Measurements from ENCODE around the gene RCCD1.
A peak's percentile ranks its signal among the peaks of the same experiment; 100 is the strongest.
"Not testable (repeated sequence)": the region's sequence is repeated elsewhere in the genome, so short reads cannot be mapped to it uniquely, and the experiment has no call there.

Gene RCCD1

GRCh38 chr15:90918034-90918788 is 36.5 kb upstream of the RCCD1 start:
- no peak for DNase-seq

GRCh38 chr15:90918835-90919234 is 35.8 kb upstream of the RCCD1 start:
- DNase-seq: no peak

GRCh38 chr15:90921887-90922286 is 32.8 kb upstream of the RCCD1 start:
- DNase-seq: no peak

- not testable (repeated sequence) for DNase-seq
Observed at GRCh38 chr15:90922712-90923322, 31.9 kb upstream of the RCCD1 start.

GRCh38 chr15:90924375-90924774 is 30.3 kb upstream of the RCCD1 start:
- DNase-seq: no peak

- DNase-seq: not testable (repeated sequence)
Observed at GRCh38 chr15:90926766-90927165, 27.9 kb upstream of the RCCD1 start.

GRCh38 chr15:90928106-90928505 is 26.6 kb upstream of the RCCD1 start:
- not testable (repeated sequence) for DNase-seq

- no peak for DNase-seq
Observed at GRCh38 chr15:90929246-90930019, 25.3 kb upstream of the RCCD1 start.

- no peak for DNase-seq
Observed at GRCh38 chr15:90930861-90931574, 23.7 kb upstream of the RCCD1 start.

- no peak for DNase-seq
Observed at GRCh38 chr15:90931575-90931827, 23.2 kb upstream of the RCCD1 start.

- DNase-seq: peak; percentile 57
Observed at GRCh38 chr15:90931828-90932659, 22.6 kb upstream of the RCCD1 start, which contains the start of gene HDDC3. Gene HDDC3 (minus strand): TSS chr15:90932549. CDS start chr15:90932540, 9 bp downstream.

- no peak for DNase-seq
Observed at GRCh38 chr15:90932660-90932991, 22.1 kb upstream of the RCCD1 start.

GRCh38 chr15:90933301-90933700 is 21.4 kb upstream of the RCCD1 start:
- no peak for DNase-seq

- peak; percentile 77 for DNase-seq
Observed at GRCh38 chr15:90934256-90934948, 20.3 kb upstream of the RCCD1 start.

- DNase-seq: peak; percentile 72
Observed at GRCh38 chr15:90934949-90935751, 19.5 kb upstream of the RCCD1 start, which contains the start of gene UNC45A. Gene UNC45A (plus strand): TSS chr15:90935285. CDS start chr15:90935325, 40 bp downstream.

GRCh38 chr15:90936823-90937222 is 17.9 kb upstream of the RCCD1 start:
- no peak for DNase-seq

- no peak for DNase-seq
Observed at GRCh38 chr15:90938261-90938660, 16.4 kb upstream of the RCCD1 start.

GRCh38 chr15:90939756-90940155 is 14.9 kb upstream of the RCCD1 start:
- no peak for DNase-seq

- no peak for DNase-seq
Observed at GRCh38 chr15:90941038-90941437, 13.6 kb upstream of the RCCD1 start.

- no peak for DNase-seq
Observed at GRCh38 chr15:90942354-90943120, 12.1 kb upstream of the RCCD1 start.
